ENCODE results near the gene SLC22A9.

SLC22A9 gene

DNA sequence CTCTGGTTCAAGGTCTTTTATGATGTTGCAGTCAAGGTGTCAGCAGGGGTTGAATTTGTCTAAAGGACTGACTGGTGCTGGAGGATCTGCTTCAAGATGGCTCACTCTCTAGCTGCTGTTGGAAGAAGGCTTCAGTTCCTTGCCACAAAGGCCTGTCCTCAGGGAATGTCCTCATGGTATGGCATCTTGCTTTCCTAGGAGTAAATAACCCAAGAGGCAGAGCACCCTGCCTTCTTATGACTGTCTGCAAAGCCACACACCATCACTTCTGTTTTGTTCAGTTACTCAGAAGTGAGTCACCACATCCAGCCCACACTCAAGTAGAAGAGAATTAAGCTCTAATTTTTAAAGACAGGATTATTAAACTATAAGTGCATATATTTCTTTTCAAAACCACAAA, 76.1 kb downstream of the SLC22A9 start:
- DNase-seq: no peak

DNA sequence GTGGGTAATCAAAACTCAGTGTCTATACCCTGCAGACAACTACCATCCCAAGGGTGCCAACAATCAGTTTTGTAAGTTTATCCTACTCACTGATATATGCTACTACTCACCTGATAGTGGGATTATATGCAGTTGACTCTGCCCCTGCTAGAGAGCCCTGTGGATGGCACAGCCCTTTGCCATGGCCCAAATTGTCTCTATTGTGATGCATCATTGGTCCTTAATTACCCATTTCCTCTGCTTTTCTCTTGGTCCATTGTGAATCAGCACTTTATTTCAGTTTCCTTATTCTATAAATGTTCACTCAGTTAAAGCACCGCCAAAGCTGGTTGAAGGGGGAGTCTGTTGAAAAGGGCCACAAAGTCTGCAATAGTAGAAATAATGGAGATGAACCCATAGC, 79.1 kb downstream of the SLC22A9 start:
- no peak for DNase-seq

DNA sequence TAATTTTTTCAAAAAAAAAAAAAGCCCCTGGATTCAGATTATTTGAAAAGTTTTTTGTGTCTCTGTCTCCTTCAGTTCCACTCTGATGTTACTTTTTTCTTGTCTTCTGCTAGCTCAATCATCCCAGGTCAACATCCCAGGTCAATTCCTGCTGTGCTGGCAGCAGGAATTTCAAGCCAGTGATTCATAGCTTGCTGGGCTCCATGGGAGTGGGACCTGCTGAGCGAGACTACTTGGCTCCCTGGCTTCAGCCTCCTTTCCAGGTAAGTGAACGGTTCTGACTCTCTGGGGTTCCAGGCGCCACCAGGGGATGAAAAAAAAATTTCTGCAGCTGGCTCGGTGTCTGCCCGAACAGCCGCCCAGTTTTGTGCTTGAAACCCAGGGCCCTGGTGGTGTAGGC, 90.0 kb downstream of the SLC22A9 start:
- DNase-seq: no peak
